ENCODE data around the gene NRN1L. TPM values are rescaled to one million over a fixed set of nuclear protein-coding genes. Genes with fewer than 3 reads are reported as not detected.

Gene NRN1L
- total RNA-seq, 1 experiment from 2014 or later, result not detected

DNA sequence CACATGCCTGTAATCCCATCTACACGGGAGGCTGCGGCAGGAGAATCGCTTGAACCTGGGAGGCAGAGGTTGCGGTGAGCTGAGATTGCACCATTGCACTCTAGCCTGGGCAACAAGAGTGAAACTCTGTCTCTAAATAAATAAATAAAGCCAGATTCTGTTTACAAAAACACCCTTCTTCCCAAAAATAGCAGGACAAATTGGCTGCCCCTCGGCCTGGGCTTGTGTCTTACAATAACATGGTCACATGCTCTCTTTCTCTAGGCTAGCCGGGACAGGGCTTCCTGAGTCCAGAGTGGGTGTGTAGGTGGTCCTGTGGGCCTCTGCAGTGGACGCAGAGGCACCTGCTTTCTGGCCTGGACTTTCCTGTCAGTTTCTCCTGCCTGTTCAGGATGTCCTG lies 15.0 kb upstream of the NRN1L start:
- ChIA-PET CTCF (no interaction called here), POLR2A (ENCODE audit: unreplicated experiment) (no interaction called here)
- Histone ChIP-seq H3K4me2 (no peak overlapping the region), H3K36me3 (ENCODE audit: low read depth) (peaks cover 20% of the 10 kb centered on the region), H3K9me2 (ENCODE audit: insufficient read depth) (no peaks in the 10 kb centered on the region), H3K27me3 (ENCODE audit: insufficient read depth, low read depth) (no peaks in the 10 kb centered on the region), H3F3A (ENCODE audit: insufficient read depth, low read depth) (peaks cover 29% of the 10 kb centered on the region), H3K79me2 (ENCODE audit: low read depth) (peaks cover 18% of the 10 kb centered on the region), H3K4me3 (no peak overlapping the region), H4K20me1 (ENCODE audit: insufficient read depth) (peaks cover 30% of the 10 kb centered on the region), H3K4me1 (replicated peaks; ENCODE audit: insufficient read depth) (peaks cover 9% of the 10 kb centered on the region; the same call in 1 of the 2 replicates), H2AFZ (no peak overlapping the region), H3K27ac (no peak overlapping the region), H3K9me3 (ENCODE audit: insufficient read depth, low read depth) (no peaks in the 10 kb centered on the region)
- no peak for DNase-seq
- intact Hi-C loops (cut with micrococcal nuclease; ENCODE audit: unreplicated experiment), result no loop called here
- no TSS peak for BruUV-seq (replicated peaks)
- no peak for TF ChIP-seq EZH2 (IDR thresholded peaks at IDR 0.05; ENCODE audit: low read depth)
- TF ChIP-seq, protein P1, sequence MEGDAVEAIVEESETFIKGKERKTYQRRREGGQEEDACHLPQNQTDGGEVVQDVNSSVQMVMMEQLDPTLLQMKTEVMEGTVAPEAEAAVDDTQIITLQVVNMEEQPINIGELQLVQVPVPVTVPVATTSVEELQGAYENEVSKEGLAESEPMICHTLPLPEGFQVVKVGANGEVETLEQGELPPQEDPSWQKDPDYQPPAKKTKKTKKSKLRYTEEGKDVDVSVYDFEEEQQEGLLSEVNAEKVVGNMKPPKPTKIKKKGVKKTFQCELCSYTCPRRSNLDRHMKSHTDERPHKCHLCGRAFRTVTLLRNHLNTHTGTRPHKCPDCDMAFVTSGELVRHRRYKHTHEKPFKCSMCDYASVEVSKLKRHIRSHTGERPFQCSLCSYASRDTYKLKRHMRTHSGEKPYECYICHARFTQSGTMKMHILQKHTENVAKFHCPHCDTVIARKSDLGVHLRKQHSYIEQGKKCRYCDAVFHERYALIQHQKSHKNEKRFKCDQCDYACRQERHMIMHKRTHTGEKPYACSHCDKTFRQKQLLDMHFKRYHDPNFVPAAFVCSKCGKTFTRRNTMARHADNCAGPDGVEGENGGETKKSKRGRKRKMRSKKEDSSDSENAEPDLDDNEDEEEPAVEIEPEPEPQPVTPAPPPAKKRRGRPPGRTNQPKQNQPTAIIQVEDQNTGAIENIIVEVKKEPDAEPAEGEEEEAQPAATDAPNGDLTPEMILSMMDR (conservative IDR thresholded peaks at IDR 0.05), result no peak

DNA sequence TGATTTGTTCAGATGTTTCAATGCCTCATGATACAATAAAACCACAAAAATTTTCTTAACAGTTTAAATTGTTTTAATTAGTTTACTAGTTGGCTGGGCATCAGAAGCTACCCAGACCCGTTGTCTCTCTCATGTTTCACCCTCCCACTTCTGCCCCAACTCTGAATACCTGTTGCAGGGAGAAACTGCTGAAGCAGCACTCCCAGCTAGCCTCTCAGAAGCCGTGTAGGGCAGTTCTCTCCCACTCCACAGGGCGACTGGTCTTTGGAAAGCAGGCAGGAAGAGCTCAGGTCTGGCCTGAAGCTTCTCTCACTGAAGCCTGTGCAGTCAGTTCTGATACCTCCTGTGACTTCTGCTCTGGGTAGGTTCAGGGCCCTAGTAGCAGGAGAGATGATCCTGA lies 13.4 kb upstream of the NRN1L start:
- Histone ChIP-seq H3K9me3 (ENCODE audit: insufficient read depth, low read depth) (no peaks in the 10 kb centered on the region), H3K27ac (no peak overlapping the region), H3K4me1 (replicated peaks; ENCODE audit: insufficient read depth) (peaks cover 11% of the 10 kb centered on the region; the same call in 1 of the 2 replicates), H3F3A (ENCODE audit: insufficient read depth, low read depth) (peaks cover 27% of the 10 kb centered on the region), H2AFZ (no peak overlapping the region), H3K4me2 (no peak overlapping the region), H3K36me3 (ENCODE audit: low read depth) (peaks cover 13% of the 10 kb centered on the region), H3K27me3 (ENCODE audit: insufficient read depth, low read depth) (no peaks in the 10 kb centered on the region), H3K79me2 (ENCODE audit: low read depth) (peaks cover 30% of the 10 kb centered on the region), H4K20me1 (ENCODE audit: insufficient read depth) (peaks cover 22% of the 10 kb centered on the region), H3K4me3 (no peak overlapping the region), H3K9me2 (ENCODE audit: insufficient read depth) (no peaks in the 10 kb centered on the region)
- TF ChIP-seq, protein P1 (conservative IDR thresholded peaks at IDR 0.05), result no peak
- no peak for TF ChIP-seq EZH2 (IDR thresholded peaks at IDR 0.05; ENCODE audit: low read depth)
- ChIA-PET POLR2A (ENCODE audit: unreplicated experiment) (interaction anchor here (0.6 kb wide), 2 partner anchors 25 to 70 kb away, joined by 3 to 28 read pairs; no protein-coding TSS in a partner anchor), CTCF (interaction anchor here (0.6 kb wide), 1 partner anchor 54 kb away, joined by 15 read pairs; no protein-coding TSS in a partner anchor)
- no peak for DNase-seq
- intact Hi-C loops (cut with micrococcal nuclease; ENCODE audit: unreplicated experiment), result no loop called here
- no TSS peak for BruUV-seq (replicated peaks)

DNA sequence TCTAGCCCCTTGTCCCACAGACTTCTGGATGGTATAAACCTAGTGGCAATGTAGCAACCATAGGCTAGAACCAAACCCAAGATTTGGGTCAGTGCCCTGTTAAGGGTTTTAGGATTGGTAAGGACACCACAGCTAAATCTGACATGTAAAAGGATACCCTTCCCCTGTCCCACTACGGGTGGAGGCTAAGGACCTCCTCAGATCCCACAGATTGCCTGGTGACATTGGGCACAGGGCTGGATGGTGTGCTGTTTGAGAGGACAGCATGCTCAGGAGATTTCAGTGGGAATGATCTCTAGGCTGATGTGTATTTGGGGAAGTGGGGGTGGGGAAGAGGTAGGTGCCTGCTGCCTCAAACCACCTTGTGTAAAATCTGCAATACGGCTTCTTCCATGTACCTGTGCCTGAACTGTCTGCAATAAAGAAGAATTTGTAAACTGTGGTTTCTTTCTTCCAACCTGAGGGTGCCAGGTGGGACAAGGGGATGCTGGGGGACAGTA lies 12.5 kb upstream of the NRN1L start:
- peaks cover 27% of the 10 kb centered on the region for H3F3A ChIP-seq (ENCODE audit: insufficient read depth, low read depth)
- H3K36me3 ChIP-seq (ENCODE audit: low read depth), result peaks cover 14% of the 10 kb centered on the region
- no peaks in the 10 kb centered on the region for H3K27me3 ChIP-seq (ENCODE audit: insufficient read depth, low read depth)
- H3K4me3 ChIP-seq, result no peak overlapping the region
- H3K4me2 ChIP-seq, result peak overlapping the region; percentile 85
- H3K9me3 ChIP-seq (ENCODE audit: insufficient read depth, low read depth), result no peaks in the 10 kb centered on the region
- no peak for TF ChIP-seq EZH2 (IDR thresholded peaks at IDR 0.05; ENCODE audit: low read depth)
- TF ChIP-seq, protein P1 (conservative IDR thresholded peaks at IDR 0.05), result no peak
- intact Hi-C loops (cut with micrococcal nuclease; ENCODE audit: unreplicated experiment), result no loop called here
- no TSS peak for BruUV-seq (replicated peaks)
- no peaks in the 10 kb centered on the region for H3K9me2 ChIP-seq (ENCODE audit: insufficient read depth)
- H2AFZ ChIP-seq, result no peak overlapping the region
- H4K20me1 ChIP-seq (ENCODE audit: insufficient read depth), result peaks cover 16% of the 10 kb centered on the region
- H3K4me1 ChIP-seq (replicated peaks; ENCODE audit: insufficient read depth), result peaks cover 11% of the 10 kb centered on the region; the same call in 1 of the 2 replicates
- peaks cover 30% of the 10 kb centered on the region for H3K79me2 ChIP-seq (ENCODE audit: low read depth)
- H3K27ac ChIP-seq, result peak overlapping the region; percentile 21; the same call in 1 of the 2 replicates
- POLR2A ChIA-PET (ENCODE audit: unreplicated experiment), result interaction anchor here (0.6 kb wide), 1 partner anchor 26 kb away, joined by 3 read pairs; no protein-coding TSS in a partner anchor
- DNase-seq, result no peak
- CTCF ChIA-PET, result no interaction called here

All from PC-9 (cell line).